K562 (cell line): ENCODE data around the gene NDUFS8.

Source experiments
- FOXP1 ChIP-seq: sonication (generic); formaldehyde crosslinking; IDR thresholded peaks from 2 replicates; pipeline ENCODE4 v1.8.0; 2022; ENCODE audit warnings: mild to moderate bottlenecking, missing genetic modification reagents
- NFYB ChIP-seq: IDR thresholded peaks from 2 replicates; pipeline ENCODE4 v1.6.1; 2011; ENCODE audit warnings: mild to moderate bottlenecking, moderate library complexity; ENCODE audit not compliant: insufficient read length; ENCODE audit errors: extremely low read depth
- RBM25 ChIP-seq: fragments of 200-400 bp; formaldehyde crosslinking; IDR thresholded peaks from 2 replicates; pipeline ENCODE4 v1.6.1; 2018; ENCODE audit warnings: low read length, low read depth, moderate library complexity; ENCODE audit not compliant: severe bottlenecking
- SMARCB1 ChIP-seq: IDR thresholded peaks from 2 replicates; pipeline ENCODE4 v1.6.1; 2011; ENCODE audit warnings: improper control_type of control experiment, low read depth; ENCODE audit not compliant: insufficient read length
- TARDBP ChIP-seq: fragments of 450-650 bp; IDR thresholded peaks from 2 replicates; pipeline ENCODE4 v1.6.1; 2016
- TCF7L2 ChIP-seq: fragments of 150-350 bp; IDR thresholded peaks from 2 replicates; pipeline ENCODE4 v1.6.1; 2016; ENCODE audit warnings: low read depth, mild to moderate bottlenecking, low read length, moderate library complexity
- TEAD4 ChIP-seq, 2 experiments: sonication (generic) in 1 of 2; formaldehyde crosslinking in 1 of 2; IDR thresholded peaks; 2 replicates each; pipeline versions ENCODE4 v1.6.1 to v1.8.0; 2012 to 2022; ENCODE audit warnings: borderline replicate concordance in 1 of 2, inconsistent platforms in 1 of 2, low read length in 1 of 2, mild to moderate bottlenecking in 1 of 2, missing genetic modification reagents in 1 of 2
- ZBTB1 ChIP-seq: sonication (generic); formaldehyde crosslinking; IDR thresholded peaks from 2 replicates; pipeline ENCODE4 v1.8.1; 2023; ENCODE audit warnings: missing genetic modification reagents, low read depth, mild to moderate bottlenecking, borderline replicate concordance
- ZNF134 ChIP-seq: fragments of 250-450 bp; sonication (Bioruptor Pico); conservative IDR thresholded peaks from 2 replicates; pipeline ENCODE4 v1.4.0; 2020
- TF ChIP-seq, protein P1 (sequence below), 3 experiments: IDR thresholded peaks in 2 of 3; conservative IDR thresholded peaks in 1 of 3; 2 replicates each; pipeline ENCODE4 v1.5.1; 2011 to 2012; ENCODE audit warnings: low read length in 3 of 3, mild to moderate bottlenecking in 3 of 3, control low read depth in 2 of 3, improper control_type of control experiment in 1 of 3, inconsistent platforms in 1 of 3, low read depth in 1 of 3, mixed read lengths in 1 of 3, moderate library complexity in 1 of 3; ENCODE audit not compliant: insufficient read depth in 2 of 3
- TF ChIP-seq, protein P2 (sequence below): fragments of 450-650 bp; formaldehyde crosslinking; IDR thresholded peaks from 2 replicates; pipeline ENCODE4 v1.4.0; 2020; ENCODE audit warnings: mild to moderate bottlenecking, moderate library complexity
- TF ChIP-seq, protein P3 (sequence below): sonication (generic); formaldehyde crosslinking; IDR thresholded peaks from 2 replicates; pipeline ENCODE4 v1.5.0; 2020; ENCODE audit warnings: missing genetic modification reagents
- TF ChIP-seq, protein P4 (sequence below): fragments of 450-650 bp; conservative IDR thresholded peaks from 2 replicates; pipeline ENCODE4 v1.6.1; 2016; ENCODE audit warnings: missing genetic modification characterization, low read depth, mild to moderate bottlenecking, missing compliant biosample characterization, moderate library complexity

DNA sequence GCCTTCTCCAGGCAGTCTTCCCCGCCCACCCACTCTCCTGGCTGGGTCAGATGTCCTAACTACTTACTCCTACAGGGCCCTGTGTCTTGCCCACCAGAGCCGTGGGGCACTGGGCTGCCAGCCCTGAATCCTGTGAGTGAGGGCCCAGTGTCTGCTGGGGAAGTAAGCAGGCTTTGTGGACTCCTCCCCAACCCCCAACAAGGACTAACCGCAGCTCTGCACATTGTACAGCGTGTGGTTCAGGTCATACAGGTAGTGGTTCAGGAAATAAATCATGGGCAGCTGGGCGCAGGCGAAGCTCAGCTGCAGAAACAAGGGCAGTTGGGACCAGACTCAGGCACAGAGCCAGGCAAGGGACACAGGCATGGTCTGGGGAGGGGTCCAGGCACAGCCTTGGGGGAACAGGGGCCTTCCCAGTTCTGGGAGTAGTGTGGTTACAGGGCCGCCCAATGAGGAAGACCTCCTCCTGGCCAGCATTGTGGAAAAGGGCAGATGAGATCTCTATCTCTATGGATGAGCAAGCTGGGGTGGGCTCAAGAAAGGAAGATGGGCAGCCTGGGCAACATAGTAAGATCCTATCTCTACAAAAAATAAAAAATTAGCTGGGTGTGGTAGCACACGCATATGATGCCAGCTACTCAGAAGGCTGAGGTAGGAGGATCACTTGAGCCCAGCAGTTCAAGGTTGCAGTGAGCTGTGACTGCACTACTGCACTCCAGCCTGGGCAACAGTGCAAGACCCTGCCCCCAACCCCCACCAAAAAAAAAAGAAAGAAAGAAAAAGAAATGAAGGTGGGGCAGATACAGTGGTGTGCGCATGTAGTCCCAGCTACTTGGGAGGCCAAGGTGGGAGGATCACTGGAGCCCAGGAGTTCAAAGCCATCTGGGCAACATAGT lies 32.1 kb upstream of the NDUFS8 start:
- TF ChIP-seq TCF7L2 (no peak), ZBTB1 (no peak), ZNF134 (CRISPR knock-in tag) (no peak), SMARCB1 (no peak), TARDBP (no peak), NFYB (no peak), FOXP1 (CRISPR knock-in tag) (no peak), TEAD4 (IDR thresholded peaks at IDR 0.05; ENCODE audit: low read length) (no peak), TEAD4 (CRISPR knock-in tag; IDR thresholded peaks at IDR 0.05; ENCODE audit: borderline replicate concordance) (no peak), RBM25 (no peak)
- TF ChIP-seq, protein P1, sequence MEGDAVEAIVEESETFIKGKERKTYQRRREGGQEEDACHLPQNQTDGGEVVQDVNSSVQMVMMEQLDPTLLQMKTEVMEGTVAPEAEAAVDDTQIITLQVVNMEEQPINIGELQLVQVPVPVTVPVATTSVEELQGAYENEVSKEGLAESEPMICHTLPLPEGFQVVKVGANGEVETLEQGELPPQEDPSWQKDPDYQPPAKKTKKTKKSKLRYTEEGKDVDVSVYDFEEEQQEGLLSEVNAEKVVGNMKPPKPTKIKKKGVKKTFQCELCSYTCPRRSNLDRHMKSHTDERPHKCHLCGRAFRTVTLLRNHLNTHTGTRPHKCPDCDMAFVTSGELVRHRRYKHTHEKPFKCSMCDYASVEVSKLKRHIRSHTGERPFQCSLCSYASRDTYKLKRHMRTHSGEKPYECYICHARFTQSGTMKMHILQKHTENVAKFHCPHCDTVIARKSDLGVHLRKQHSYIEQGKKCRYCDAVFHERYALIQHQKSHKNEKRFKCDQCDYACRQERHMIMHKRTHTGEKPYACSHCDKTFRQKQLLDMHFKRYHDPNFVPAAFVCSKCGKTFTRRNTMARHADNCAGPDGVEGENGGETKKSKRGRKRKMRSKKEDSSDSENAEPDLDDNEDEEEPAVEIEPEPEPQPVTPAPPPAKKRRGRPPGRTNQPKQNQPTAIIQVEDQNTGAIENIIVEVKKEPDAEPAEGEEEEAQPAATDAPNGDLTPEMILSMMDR (IDR thresholded peaks at IDR 0.05 in 2 of 3, conservative IDR thresholded peaks at IDR 0.05 in 1 of 3; ENCODE audit: insufficient read depth in 2 of 3, low read depth in 1 of 3, low read length in 3 of 3): no peak
- TF ChIP-seq, protein P2, sequence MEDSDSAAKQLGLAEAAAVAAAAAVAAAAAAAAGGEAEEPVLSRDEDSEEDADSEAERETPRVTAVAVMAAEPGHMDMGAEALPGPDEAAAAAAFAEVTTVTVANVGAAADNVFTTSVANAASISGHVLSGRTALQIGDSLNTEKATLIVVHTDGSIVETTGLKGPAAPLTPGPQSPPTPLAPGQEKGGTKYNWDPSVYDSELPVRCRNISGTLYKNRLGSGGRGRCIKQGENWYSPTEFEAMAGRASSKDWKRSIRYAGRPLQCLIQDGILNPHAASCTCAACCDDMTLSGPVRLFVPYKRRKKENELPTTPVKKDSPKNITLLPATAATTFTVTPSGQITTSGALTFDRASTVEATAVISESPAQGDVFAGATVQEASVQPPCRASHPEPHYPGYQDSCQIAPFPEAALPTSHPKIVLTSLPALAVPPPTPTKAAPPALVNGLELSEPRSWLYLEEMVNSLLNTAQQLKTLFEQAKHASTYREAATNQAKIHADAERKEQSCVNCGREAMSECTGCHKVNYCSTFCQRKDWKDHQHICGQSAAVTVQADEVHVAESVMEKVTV: no peak
- TF ChIP-seq, protein P3, sequence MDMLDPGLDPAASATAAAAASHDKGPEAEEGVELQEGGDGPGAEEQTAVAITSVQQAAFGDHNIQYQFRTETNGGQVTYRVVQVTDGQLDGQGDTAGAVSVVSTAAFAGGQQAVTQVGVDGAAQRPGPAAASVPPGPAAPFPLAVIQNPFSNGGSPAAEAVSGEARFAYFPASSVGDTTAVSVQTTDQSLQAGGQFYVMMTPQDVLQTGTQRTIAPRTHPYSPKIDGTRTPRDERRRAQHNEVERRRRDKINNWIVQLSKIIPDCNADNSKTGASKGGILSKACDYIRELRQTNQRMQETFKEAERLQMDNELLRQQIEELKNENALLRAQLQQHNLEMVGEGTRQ (CRISPR knock-in tag): no peak
- TF ChIP-seq, protein P4, sequence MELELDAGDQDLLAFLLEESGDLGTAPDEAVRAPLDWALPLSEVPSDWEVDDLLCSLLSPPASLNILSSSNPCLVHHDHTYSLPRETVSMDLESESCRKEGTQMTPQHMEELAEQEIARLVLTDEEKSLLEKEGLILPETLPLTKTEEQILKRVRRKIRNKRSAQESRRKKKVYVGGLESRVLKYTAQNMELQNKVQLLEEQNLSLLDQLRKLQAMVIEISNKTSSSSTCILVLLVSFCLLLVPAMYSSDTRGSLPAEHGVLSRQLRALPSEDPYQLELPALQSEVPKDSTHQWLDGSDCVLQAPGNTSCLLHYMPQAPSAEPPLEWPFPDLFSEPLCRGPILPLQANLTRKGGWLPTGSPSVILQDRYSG (tag): no peak
